Glomerular visceral epithelial cell (primary cell): ENCODE results near the gene FGF11.
"Not testable (repeated sequence)": the region's sequence is repeated elsewhere in the genome, so short reads cannot be mapped to it uniquely, and the experiment has no call there.

Source experiments
- DNase-seq: peaks from one replicate; pipeline ENCODE4 v3.0.0-alpha.2; 2016; ENCODE audit errors: extremely low spot score

Gene FGF11

GRCh38 chr17:7478276-7479212, 39.2 kb downstream of the FGF11 start:
- peak; percentile 48 for DNase-seq

GRCh38 chr17:7479213-7480088, 40.1 kb downstream of the FGF11 start, which contains the start of gene ZBTB4:
Gene ZBTB4, minus strand, starts transcription at chr17:7479631. Its CDS starts 12,830 bp downstream, at chr17:7466801.
- peak; percentile 61 for DNase-seq

- no peak for DNase-seq
These were observed 40.7 kb downstream of the FGF11 start for GRCh38 chr17:7480089-7480384.

GRCh38 chr17:7481275-7481674, 42.0 kb downstream of the FGF11 start, which contains the start of gene SLC35G6:
Gene SLC35G6, plus strand, starts transcription at chr17:7481446. Its CDS starts 71 bp downstream, at chr17:7481517.
- DNase-seq = not testable (repeated sequence)

- not testable (repeated sequence) for DNase-seq
These were observed 42.8 kb downstream of the FGF11 start for GRCh38 chr17:7481842-7482741.

- not testable (repeated sequence) for DNase-seq
These were observed 43.4 kb downstream of the FGF11 start for GRCh38 chr17:7482742-7483088.

GRCh38 chr17:7483255-7484066, 44.1 kb downstream of the FGF11 start:
- peak; percentile 95 for DNase-seq

GRCh38 chr17:7484067-7484918, 45.0 kb downstream of the FGF11 start, which contains the start of gene POLR2A:
Gene POLR2A, plus strand, starts transcription at chr17:7484366.
- DNase-seq = peak; percentile 99

GRCh38 chr17:7484919-7485377, 45.6 kb downstream of the FGF11 start:
- DNase-seq = no peak

- peak; percentile 18 for DNase-seq
These were observed 46.9 kb downstream of the FGF11 start for GRCh38 chr17:7486181-7486580.

- no peak for DNase-seq
These were observed 50.8 kb downstream of the FGF11 start for GRCh38 chr17:7490144-7490543.

- DNase-seq = no peak
These were observed 52.3 kb downstream of the FGF11 start for GRCh38 chr17:7491583-7491982.

- no peak for DNase-seq
These were observed 54.6 kb downstream of the FGF11 start for GRCh38 chr17:7493941-7494340.
